SK-N-SH (cell line): Measurements from ENCODE around the gene TRIP10. TPM values are rescaled to one million over a fixed set of nuclear protein-coding genes. Genes with fewer than 3 reads are reported as not detected.

Experiments
- CTCF ChIA-PET: fragments of 300-600, 350-600 bp; formaldehyde crosslinking; extraction: SDS; loops from one replicate; lab custom pipeline; 2021; lab: Yijun Ruan, JAX
- POLR2A ChIA-PET: fragments of 350-600 bp; sonication (Branson Sonifier 250); formaldehyde crosslinking; extraction: SDS; loops from one replicate; lab custom pipeline; 2020; ENCODE audit warnings: antibody characterized with exemption, inconsistent platforms; lab: Yijun Ruan, JAX
- DNase-seq: peaks from one replicate; pipeline ENCODE4 v3.0.0; 2012
- H2AFZ ChIP-seq: fragments of 200-600 bp; sonication (generic); 2 replicates; pipeline ENCODE4 v1.8.1; 2016; ENCODE audit warnings: antibody characterized with exemption, mild to moderate bottlenecking, low read depth
- H3F3A ChIP-seq: fragments of 200-600 bp; sonication (generic); replicated peaks from 2 replicates; pipeline ENCODE3; 2016; ENCODE audit warnings: antibody characterized with exemption, mild to moderate bottlenecking; ENCODE audit not compliant: insufficient read depth
- H3K27ac ChIP-seq, 2 experiments: fragments of 200-500 bp in 1 of 2; fragments of 200-600 bp in 1 of 2; sonication (Bioruptor generic) in 1 of 2; sonication (generic), shearing (Covaris generic) in 1 of 2; 2 replicates each; pipeline versions ENCODE4 v1.5.1 to v1.6.1; 2014 to 2016; ENCODE audit warnings: low read depth in 2 of 2, inconsistent platforms in 1 of 2, low read length in 1 of 2, mild to moderate bottlenecking in 1 of 2, mixed read lengths in 1 of 2
- H3K27me3 ChIP-seq: fragments of 200-600 bp; sonication (generic), shearing (Covaris generic); 2 replicates; pipeline ENCODE4 v1.6.1; 2016; ENCODE audit warnings: mixed run types; ENCODE audit not compliant: insufficient read depth
- H3K36me3 ChIP-seq, 2 experiments: fragments of 200-500 bp in 1 of 2; fragments of 200-600 bp in 1 of 2; sonication (Bioruptor generic) in 1 of 2; sonication (generic) in 1 of 2; replicated peaks in 1 of 2; 2 replicates each; pipeline versions ENCODE3 to v1.5.1; 2014 to 2016; ENCODE audit warnings: low read length in 1 of 2, mild to moderate bottlenecking in 1 of 2; ENCODE audit not compliant: insufficient read depth in 2 of 2, control insufficient read depth in 1 of 2
- H3K4me1 ChIP-seq, 2 experiments: fragments of 200-500 bp in 1 of 2; fragments of 200-600 bp in 1 of 2; sonication (Bioruptor generic) in 1 of 2; sonication (generic), shearing (Covaris generic) in 1 of 2; 2 replicates each; pipeline versions ENCODE4 v1.5.1 to v1.6.1; 2014 to 2016; ENCODE audit warnings: low read depth in 1 of 2, low read length in 1 of 2, mixed run types in 1 of 2; ENCODE audit not compliant: insufficient read depth in 2 of 2, control insufficient read depth in 1 of 2
- H3K4me2 ChIP-seq: fragments of 200-600 bp; sonication (generic), shearing (Covaris generic); 2 replicates; pipeline ENCODE4 v1.6.1; 2017; ENCODE audit warnings: mixed run types
- H3K4me3 ChIP-seq, 2 experiments: fragments of 200-500 bp in 1 of 2; fragments of 200-600 bp in 1 of 2; sonication (Bioruptor generic) in 1 of 2; sonication (generic), shearing (Covaris generic) in 1 of 2; 2 replicates each; pipeline versions ENCODE4 v1.5.1 to v1.8.1; 2014 to 2016; ENCODE audit warnings: low read depth in 2 of 2, inconsistent platforms in 1 of 2, low read length in 1 of 2, mild to moderate bottlenecking in 1 of 2, mixed read lengths in 1 of 2, moderate library complexity in 1 of 2
- H3K79me2 ChIP-seq: fragments of 200-600 bp; sonication (generic); 2 replicates; pipeline ENCODE4 v1.8.1; 2017; ENCODE audit warnings: mild to moderate bottlenecking; ENCODE audit not compliant: insufficient read depth
- H3K9ac ChIP-seq: fragments of 200-600 bp; sonication (generic); 2 replicates; pipeline ENCODE4 v1.6.1; 2017; ENCODE audit warnings: mixed run types
- H3K9me2 ChIP-seq: fragments of 200-600 bp; sonication (generic); 2 replicates; pipeline ENCODE4 v1.6.1; 2017; ENCODE audit warnings: mixed run types
- H3K9me3 ChIP-seq: fragments of 200-600 bp; sonication (generic); 2 replicates; pipeline ENCODE4 v1.6.1; 2017; ENCODE audit warnings: mixed run types, mild to moderate bottlenecking, moderate library complexity
- H4K20me1 ChIP-seq: fragments of 200-600 bp; sonication (generic); 2 replicates; pipeline ENCODE4 v1.6.1; 2017; ENCODE audit warnings: mild to moderate bottlenecking, mixed run types; ENCODE audit not compliant: insufficient read depth
- CHD2 ChIP-seq: fragments of 150-350 bp; IDR thresholded peaks from 2 replicates; pipeline ENCODE4 v1.6.1; 2018; ENCODE audit warnings: low read length; ENCODE audit not compliant: partially characterized antibody
- EP300 ChIP-seq, 2 experiments: IDR thresholded peaks; 2 replicates each; pipeline versions ENCODE4 v1.4.0 to v1.6.1; 2012; ENCODE audit warnings: borderline replicate concordance in 1 of 2, low read depth in 1 of 2, low read length in 1 of 2
- GABPA ChIP-seq: IDR thresholded peaks from 2 replicates; pipeline ENCODE4 v1.4.0; 2012; ENCODE audit warnings: low read depth, mild to moderate bottlenecking
- GATA2 ChIP-seq: sonication (generic); formaldehyde crosslinking; IDR thresholded peaks from 2 replicates; pipeline ENCODE4 v1.5.0; 2020; ENCODE audit warnings: mild to moderate bottlenecking, missing genetic modification reagents
- JUND ChIP-seq: IDR thresholded peaks from 2 replicates; pipeline ENCODE4 v1.4.0; 2012
- NFIC ChIP-seq: IDR thresholded peaks from 2 replicates; pipeline ENCODE4 v1.4.0; 2012; ENCODE audit warnings: borderline replicate concordance
- PBX3 ChIP-seq: IDR thresholded peaks from 2 replicates; pipeline ENCODE4; 2012
- RAD21 ChIP-seq: IDR thresholded peaks from 2 replicates; pipeline ENCODE4 v1.6.1; 2012; ENCODE audit warnings: mild to moderate bottlenecking, low read length
- REST ChIP-seq: IDR thresholded peaks from 2 replicates; pipeline ENCODE4 v1.6.1; 2012; ENCODE audit warnings: mild to moderate bottlenecking, low read depth, low read length, moderate library complexity
- TCF12 ChIP-seq: IDR thresholded peaks from 2 replicates; pipeline ENCODE4 v1.4.0; 2012
- WGBS: methylation state at CpG from one replicate; pipeline ENCODE4 v1.1.6; 2017; ENCODE audit warnings: low lambda C conversion rate; 5-methylcytosine and 5-hydroxymethylcytosine counted together
- polyA plus RNA-seq, 3 experiments: library from polyadenylated mRNA; depleted of rRNA; stranded (reverse); fragments of >200 nt; gene quantifications; 2 replicates each; pipeline ENCODE4 v1.2.3, GENCODE V29; 2012
- TF ChIP-seq, protein P1 (sequence below): IDR thresholded peaks from 2 replicates; pipeline ENCODE4 v1.4.0; 2012; ENCODE audit warnings: low read depth
- TF ChIP-seq, protein P2 (sequence below): IDR thresholded peaks from 2 replicates; pipeline ENCODE4 v1.4.0; 2012; ENCODE audit warnings: low read depth, borderline replicate concordance

The TRIP10 gene
- polyA plus RNA-seq, 1 of the 3 experiments (the other 2 are of a cell fraction) = 42.9 TPM

- no peak overlapping the region for H3K4me2 ChIP-seq
- CTCF ChIA-PET = no interaction called here
Observed at GRCh38 chr19:6752256-6753177, 13.0 kb downstream of the TRIP10 start.

More at GRCh38 chr19:6752256-6753177, 13.0 kb downstream of the TRIP10 start:
- TF ChIP-seq, protein P1, sequence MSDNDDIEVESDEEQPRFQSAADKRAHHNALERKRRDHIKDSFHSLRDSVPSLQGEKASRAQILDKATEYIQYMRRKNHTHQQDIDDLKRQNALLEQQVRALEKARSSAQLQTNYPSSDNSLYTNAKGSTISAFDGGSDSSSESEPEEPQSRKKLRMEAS = no peak
- TF ChIP-seq GABPA (no peak), REST (no peak), JUND (no peak), NFIC (no peak), CHD2 (no peak), TCF12 (no peak), PBX3 (no peak), EP300 (IDR thresholded peaks at IDR 0.05; ENCODE audit: borderline replicate concordance in 1 of 2, low read depth in 1 of 2, low read length in 1 of 2) (no peak), RAD21 (no peak), GATA2 (CRISPR knock-in tag) (no peak)
- TF ChIP-seq, protein P2, sequence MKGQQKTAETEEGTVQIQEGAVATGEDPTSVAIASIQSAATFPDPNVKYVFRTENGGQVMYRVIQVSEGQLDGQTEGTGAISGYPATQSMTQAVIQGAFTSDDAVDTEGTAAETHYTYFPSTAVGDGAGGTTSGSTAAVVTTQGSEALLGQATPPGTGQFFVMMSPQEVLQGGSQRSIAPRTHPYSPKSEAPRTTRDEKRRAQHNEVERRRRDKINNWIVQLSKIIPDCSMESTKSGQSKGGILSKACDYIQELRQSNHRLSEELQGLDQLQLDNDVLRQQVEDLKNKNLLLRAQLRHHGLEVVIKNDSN = no peak
- Histone ChIP-seq H2AFZ (no peak overlapping the region), H3K36me3 (peaks cover 21 to 27% of the 10 kb centered on the region in 2 experiments), H3K27ac (no peak overlapping the region), H3F3A (no peaks in the 10 kb centered on the region), H3K4me1 (no peaks in the 10 kb centered on the region; a peak in 1 of 4 replicates), H3K27me3 (no peaks in the 10 kb centered on the region), H4K20me1 (no peaks in the 10 kb centered on the region), H3K9ac (no peak overlapping the region), H3K9me2 (no peaks in the 10 kb centered on the region), H3K4me3 (no peak overlapping the region), H3K79me2 (peaks cover 4% of the 10 kb centered on the region; the same call in 1 of the 2 replicates), H3K9me3 (no peaks in the 10 kb centered on the region)
- DNase-seq = no peak
- POLR2A ChIA-PET = no interaction called here
- 88% methylated on average over 31 of the region's 50 CpGs for WGBS
